NCI-H1092 treated with DMSO at 0.1 percent for 48 hours (cell line): ENCODE results near the gene FGGY.

ENCODE experiments used
- DNase-seq: peaks from one replicate; lab custom pipeline; 2025; lab: John Stamatoyannopoulos, UW

Gene FGGY

GRCh38 chr1:59738591-59739015 is 441.7 kb downstream of the FGGY start:
- DNase-seq = no peak

- no peak for DNase-seq
These were observed 442.2 kb downstream of the FGGY start for GRCh38 chr1:59739111-59739510.

- no peak for DNase-seq
These were observed 445.6 kb downstream of the FGGY start for GRCh38 chr1:59742526-59742925.

- DNase-seq = no peak
These were observed 446.6 kb downstream of the FGGY start for GRCh38 chr1:59743324-59744091.

- no peak for DNase-seq
These were observed 450.6 kb downstream of the FGGY start for GRCh38 chr1:59747420-59748024.

- no peak for DNase-seq
These were observed 451.2 kb downstream of the FGGY start for GRCh38 chr1:59748123-59748522.

- DNase-seq = no peak
These were observed 453.6 kb downstream of the FGGY start for GRCh38 chr1:59750328-59751003.

- DNase-seq = no peak
These were observed 454.1 kb downstream of the FGGY start for GRCh38 chr1:59751004-59751395.

GRCh38 chr1:59751801-59752200 is 454.9 kb downstream of the FGGY start:
- DNase-seq = no peak

- DNase-seq = no peak
These were observed 455.9 kb downstream of the FGGY start for GRCh38 chr1:59752556-59753414.

- no peak for DNase-seq
These were observed 458.3 kb downstream of the FGGY start for GRCh38 chr1:59755069-59755685.

GRCh38 chr1:59757197-59757747 is 460.4 kb downstream of the FGGY start:
- no peak for DNase-seq

GRCh38 chr1:59759156-59759925 is 462.4 kb downstream of the FGGY start:
- peak; percentile 71 for DNase-seq

- DNase-seq = no peak
These were observed 464.5 kb downstream of the FGGY start for GRCh38 chr1:59761443-59761842.

GRCh38 chr1:59763418-59763817 is 466.5 kb downstream of the FGGY start:
- DNase-seq = no peak

- no peak for DNase-seq
These were observed 468.3 kb downstream of the FGGY start for GRCh38 chr1:59765011-59765730.

GRCh38 chr1:59766227-59766855 is 469.4 kb downstream of the FGGY start:
- DNase-seq = no peak

- no peak for DNase-seq
These were observed 470.2 kb downstream of the FGGY start for GRCh38 chr1:59767119-59767518.
